CD1c-positive myeloid dendritic cell (primary cell): ENCODE data around the gene KRTAP1-5.
"Not testable (repeated sequence)": the region's sequence is repeated elsewhere in the genome, so short reads cannot be mapped to it uniquely, and the experiment has no call there.

Experiments
- DNase-seq: peaks from one replicate; pipeline ENCODE4 v3.0.0-alpha.2; 2016; ENCODE audit errors: extremely low spot score

The KRTAP1-5 gene

GRCh38 chr17:41048441-41048840, 21.4 kb upstream of the KRTAP1-5 start:
- no peak for DNase-seq

- not testable (repeated sequence) for DNase-seq
These were observed 19.9 kb upstream of the KRTAP1-5 start, which contains the start of gene KRTAP2-1 for GRCh38 chr17:41046735-41047465. Gene KRTAP2-1 (minus strand): TSS chr17:41047316. CDS start chr17:41047267, 49 bp downstream.

- DNase-seq, result no peak
These were observed 15.9 kb upstream of the KRTAP1-5 start for GRCh38 chr17:41042953-41043352.

GRCh38 chr17:41040783-41041571, 14.0 kb upstream of the KRTAP1-5 start, which contains the start of gene KRTAP1-1:
Gene KRTAP1-1 (minus strand): TSS chr17:41041450. CDS start chr17:41041397, 53 bp downstream.
- DNase-seq, result not testable (repeated sequence)

GRCh38 chr17:41037853-41038350, 10.9 kb upstream of the KRTAP1-5 start:
- no peak for DNase-seq

- DNase-seq, result not testable (repeated sequence)
These were observed 7.4 kb upstream of the KRTAP1-5 start, which contains the start of gene KRTAP1-3 for GRCh38 chr17:41034346-41034935. Gene KRTAP1-3 (minus strand): TSS chr17:41034874. CDS start chr17:41034821, 53 bp downstream.

DNA sequence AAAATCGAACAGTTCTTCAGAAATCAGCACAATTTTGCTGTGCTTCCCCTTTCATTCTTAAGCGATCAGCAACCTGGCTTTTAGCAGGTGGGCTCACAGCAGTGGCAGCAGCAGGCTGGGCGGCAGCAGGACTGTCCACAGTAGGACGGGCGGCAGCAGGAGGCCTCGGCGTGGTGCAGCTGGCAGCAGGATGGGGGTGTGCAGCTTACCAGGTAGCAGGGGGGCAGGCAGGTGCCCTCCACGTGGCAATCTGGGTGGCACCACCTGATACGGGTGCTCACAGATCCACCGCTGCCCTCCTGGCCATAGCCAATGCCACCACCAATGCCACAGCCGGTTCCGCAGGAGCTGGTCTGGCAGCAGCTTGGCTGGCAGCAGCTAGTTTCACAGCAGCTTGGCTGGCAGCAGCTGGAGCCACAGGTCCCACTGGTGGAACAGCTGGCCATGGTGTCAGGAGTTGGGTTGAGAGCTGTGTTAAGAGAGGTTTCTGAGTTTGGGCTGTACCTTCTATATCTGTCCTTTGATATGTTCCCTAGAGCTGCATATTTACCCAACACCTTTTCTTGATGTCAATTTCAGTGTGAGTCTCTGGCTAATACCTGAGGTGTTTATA, 2.7 kb upstream of the KRTAP1-5 start, which contains the start of gene KRTAP1-4:
Gene KRTAP1-4 (minus strand): TSS at position 563 of the 613 bp plus-strand sequence. CDS start 117 bp downstream, at position 446.
- no peak for DNase-seq

DNA sequence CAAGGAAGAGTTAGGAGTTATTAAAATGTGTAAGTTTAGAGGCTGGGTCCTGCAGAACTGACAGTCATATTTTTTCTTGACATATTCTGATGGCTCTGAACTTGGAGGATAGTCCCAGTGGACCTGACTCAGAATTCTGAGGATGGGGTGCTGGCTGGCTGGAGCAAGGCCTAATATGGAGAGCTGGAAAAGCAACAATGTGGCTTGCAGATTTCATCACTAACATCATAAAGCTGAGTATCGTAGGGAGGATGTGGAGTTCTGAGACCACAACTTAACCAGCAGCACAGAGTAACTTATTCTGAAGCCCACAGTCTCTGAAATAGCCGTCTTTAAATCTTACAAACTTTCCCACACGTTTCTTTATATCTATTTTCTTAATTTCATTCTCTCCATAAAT, 2.3 kb downstream of the KRTAP1-5 start:
- no peak for DNase-seq

DNA sequence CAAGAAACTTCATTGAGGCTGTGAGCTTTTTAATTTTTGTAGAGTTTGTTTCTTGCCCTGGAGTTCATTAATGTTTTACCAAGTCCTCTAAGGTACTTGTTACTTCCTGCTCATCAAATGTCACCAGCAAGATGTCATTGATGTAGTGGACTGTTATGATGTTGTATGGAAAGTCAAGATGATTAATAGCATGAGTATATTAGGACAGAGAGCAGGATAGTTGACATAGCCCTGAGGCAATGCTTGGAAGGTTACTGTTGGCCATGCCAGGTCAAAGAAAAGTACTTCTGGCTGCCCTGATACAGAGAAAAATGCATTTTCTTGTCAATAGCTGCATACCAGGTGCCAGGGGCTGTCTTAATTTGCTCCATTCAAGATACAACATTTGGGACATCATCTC, 6.7 kb downstream of the KRTAP1-5 start:
- no peak for DNase-seq

GRCh38 chr17:41019415-41019814, 7.6 kb downstream of the KRTAP1-5 start:
- DNase-seq, result no peak

DNA sequence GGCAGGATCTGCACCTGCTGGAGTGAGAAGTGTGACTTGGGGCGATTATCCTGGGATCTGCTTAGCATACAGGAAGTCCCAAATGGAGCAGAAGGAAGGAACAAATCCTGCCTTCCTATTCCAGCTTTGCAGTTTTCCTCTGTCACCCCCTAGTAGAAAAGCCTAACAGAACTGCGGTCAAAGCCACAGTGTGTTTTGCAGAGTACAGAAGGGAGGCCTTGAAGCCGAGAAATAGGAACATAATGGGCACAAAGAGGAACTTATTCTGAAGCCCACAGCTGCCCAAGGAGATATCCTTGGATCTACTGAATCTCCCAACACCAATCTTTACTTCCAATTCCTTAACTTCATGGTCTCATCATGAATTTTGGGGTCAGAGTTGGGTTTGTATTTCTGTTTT, 8.5 kb downstream of the KRTAP1-5 start:
- DNase-seq, result no peak

DNA sequence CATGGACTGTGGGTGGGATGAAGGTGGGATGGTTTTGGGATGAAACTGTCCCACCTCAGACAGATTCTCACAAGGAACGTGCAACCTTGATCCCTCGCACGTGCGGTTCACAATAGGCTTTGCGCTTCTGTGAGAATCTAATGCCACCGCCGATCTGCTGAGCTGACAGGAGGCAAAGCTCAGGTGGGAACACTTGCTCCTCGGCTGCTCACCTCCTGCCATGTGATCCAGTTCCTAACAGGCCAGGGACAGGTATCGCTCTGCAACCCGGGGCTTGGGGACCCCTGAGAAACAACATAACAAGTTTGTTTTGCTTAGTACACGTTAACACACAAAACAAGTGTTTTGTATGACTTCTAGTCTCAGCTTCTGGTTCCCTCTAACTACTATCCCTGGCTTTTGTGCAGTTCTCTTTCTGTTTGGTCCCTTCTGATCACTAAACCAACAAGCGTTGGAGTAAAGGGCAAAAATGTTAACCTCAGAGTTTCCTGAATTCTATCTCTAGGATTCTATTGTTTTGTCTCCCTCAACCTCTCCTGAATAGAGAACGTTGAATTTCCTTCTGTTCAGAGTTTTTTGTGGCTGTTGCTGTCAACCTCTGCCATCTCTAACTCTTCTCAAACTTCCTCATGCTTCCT, 10.3 kb downstream of the KRTAP1-5 start:
- DNase-seq, result no peak

DNA sequence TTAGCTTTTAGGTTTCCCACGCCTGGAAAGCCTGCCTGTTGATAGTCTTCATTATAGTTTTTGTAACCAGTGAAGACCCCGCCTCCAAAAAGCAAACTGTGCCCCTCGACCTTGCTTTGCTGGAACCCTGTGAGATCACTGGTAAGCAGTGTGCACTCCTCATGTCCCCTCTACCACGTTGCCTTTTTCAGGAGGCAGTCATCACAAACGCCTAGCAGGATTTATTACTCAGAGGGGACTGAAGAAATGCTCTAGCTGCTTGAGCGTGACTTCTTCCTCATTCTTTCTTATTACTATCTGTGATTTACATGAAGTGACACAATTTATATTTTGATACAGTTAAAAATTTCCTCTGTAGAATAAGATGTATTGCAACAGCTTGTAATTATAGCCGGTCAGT, 11.6 kb downstream of the KRTAP1-5 start:
- DNase-seq, result no peak

GRCh38 chr17:41013606-41014005, 13.4 kb downstream of the KRTAP1-5 start:
- DNase-seq, result no peak

DNA sequence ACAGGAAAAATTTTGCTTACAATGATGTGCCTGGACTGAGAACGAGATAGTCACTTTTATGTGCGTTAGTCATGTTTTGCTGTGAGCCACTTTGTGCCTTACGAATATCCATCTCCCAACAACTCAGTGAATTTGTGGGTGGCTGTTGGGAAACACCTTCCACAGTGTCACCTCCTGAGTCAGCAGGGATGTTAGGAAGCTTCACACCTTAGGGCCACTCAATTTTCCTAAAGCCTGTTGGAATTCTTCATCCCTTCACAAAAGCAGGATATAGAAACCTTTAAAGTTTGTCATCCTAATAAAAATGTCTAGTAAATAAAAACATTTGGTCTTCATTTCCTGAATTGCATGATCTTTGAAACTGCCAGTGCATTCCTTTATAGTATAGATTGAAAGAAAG, 13.8 kb downstream of the KRTAP1-5 start:
- DNase-seq, result no peak

DNA sequence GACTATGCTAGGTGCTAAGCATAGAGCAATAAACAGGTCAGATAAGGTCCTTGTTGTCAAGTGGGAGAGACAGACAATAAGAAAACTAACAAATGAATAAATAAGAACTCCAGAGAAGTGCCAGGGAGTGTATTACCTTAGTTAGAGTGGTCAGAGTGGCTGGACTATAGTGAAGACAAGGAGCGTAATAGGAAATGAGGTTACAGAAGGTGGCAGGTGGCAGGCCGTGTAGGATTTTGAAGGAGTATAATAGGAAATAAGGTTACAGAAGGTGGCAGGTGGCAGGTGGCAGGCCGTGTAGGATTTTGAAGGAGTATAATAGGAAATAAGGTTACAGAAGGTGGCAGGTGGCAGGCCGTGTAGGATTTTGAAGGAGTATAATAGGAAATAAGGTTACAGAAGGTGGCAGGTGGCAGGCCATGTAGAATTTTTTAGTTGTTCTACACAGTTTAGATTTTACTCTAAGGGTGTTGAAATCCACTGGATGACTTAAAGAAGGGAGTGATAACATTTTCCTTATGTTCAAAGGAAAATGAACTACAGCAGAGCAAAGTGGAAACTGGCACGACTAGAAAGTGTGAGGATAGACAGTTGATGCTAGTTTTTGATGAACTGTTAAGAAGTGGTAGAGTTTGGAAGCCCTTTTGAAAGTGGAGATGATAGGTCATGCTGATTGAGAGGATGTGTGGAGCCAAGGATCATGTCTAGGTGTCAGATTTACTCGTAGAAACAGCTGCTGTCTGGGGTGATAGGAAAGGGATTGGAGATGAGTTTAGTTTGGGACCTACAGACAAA, 14.5 kb downstream of the KRTAP1-5 start:
- no peak for DNase-seq

DNA sequence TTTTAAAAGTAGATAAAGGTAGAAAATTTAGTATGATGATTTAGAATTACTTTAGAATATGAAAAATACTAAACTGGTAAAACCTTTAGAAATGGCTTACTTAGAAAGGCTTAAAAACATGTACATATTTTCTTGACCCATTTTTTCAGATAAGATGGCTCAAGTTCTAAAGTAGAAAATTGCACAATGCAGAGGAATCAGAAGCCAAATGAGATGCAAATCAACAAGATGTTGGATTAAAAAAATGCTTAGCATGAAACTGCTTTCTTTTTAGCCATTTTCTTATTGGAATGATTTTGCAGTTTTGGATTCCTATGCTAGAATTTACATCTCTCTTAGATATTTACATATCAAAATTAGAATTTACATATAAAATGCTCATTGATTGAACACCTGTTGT, 16.6 kb downstream of the KRTAP1-5 start:
- no peak for DNase-seq

DNA sequence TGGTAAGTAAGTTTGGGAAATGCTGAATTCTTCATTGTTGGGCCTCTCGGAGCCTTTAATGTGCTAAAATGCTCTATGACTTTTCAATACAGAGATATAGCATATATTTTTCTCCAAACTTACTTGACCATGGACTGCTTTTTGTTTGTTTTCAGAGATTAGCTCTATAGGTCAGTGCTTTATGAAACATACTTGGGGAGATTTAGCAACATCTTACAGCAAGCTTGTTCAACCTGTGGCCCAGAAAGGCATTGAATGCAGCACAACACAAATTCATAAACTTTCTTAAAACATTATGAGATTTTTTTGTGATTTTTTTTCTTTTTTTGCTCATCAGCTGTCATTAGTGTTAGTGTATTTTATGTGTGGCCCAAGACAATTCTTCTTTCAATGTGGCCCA, 17.1 kb downstream of the KRTAP1-5 start:
- no peak for DNase-seq

DNA sequence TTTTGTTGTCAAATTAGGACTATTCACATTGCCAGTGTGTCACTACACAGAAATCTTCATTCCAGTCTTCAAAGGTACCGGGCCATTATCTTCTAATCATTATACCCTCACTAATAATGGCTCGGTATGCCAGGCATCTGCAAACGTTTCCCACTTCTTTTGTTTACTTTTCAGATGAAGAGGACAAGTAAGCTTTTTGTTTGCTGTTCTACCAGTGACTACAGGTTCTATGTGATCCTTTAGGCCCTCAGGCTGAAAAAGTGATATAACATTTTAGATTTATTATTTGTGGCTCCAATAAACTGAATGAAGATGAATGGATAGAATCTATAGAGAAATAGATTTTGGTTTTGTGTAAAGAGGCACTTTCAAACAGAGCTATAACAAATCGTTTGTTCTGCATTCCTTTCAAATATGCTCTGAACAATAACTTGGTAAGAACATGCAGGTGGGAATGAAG, 17.7 kb downstream of the KRTAP1-5 start:
- DNase-seq, result no peak

- DNase-seq, result no peak
These were observed 18.2 kb downstream of the KRTAP1-5 start, which contains the start of gene KRTAP3-1 for GRCh38 chr17:41008811-41009210. Gene KRTAP3-1 (minus strand): TSS chr17:41009128. CDS start chr17:41009074, 54 bp downstream.
